Kidney (tissue), 14 donors: Measurements from ENCODE around the gene MGAT4B. TPM values are rescaled to one million over a fixed set of nuclear protein-coding genes. Genes with fewer than 3 reads are reported as not detected.

Experiments used
- DNase-seq, 5 donors: peaks; one replicate each; pipeline ENCODE4 v3.0.0-alpha.2; 2013 to 2020
- FAIRE-seq: peaks from 2 replicates; lab custom pipeline; 2012; peaks lifted over from hg19 to GRCh38; lab: Jason Lieb, UNC
- H3K27ac ChIP-seq, 2 donors: one replicate each; pipeline ENCODE4 v1.7.0; 2013; ENCODE audit warnings: low read depth in 2 of 2, low read length in 2 of 2, inconsistent platforms in 1 of 2
- H3K27me3 ChIP-seq: one replicate; pipeline ENCODE4 v1.7.1; 2013; ENCODE audit warnings: low read length, inconsistent platforms; ENCODE audit not compliant: control insufficient read depth, insufficient read depth
- H3K36me3 ChIP-seq, 3 donors: one replicate each; pipeline versions ENCODE4 v1.7.0 to v1.7.1; 2013; ENCODE audit warnings: low read length in 3 of 3, control low read depth in 1 of 3, inconsistent platforms in 1 of 3; ENCODE audit not compliant: insufficient read depth in 3 of 3, control insufficient read depth in 2 of 3
- H3K4me1 ChIP-seq, 3 donors: one replicate each; pipeline versions ENCODE4 v1.7.0 to v1.7.1; 2013; ENCODE audit warnings: low read length in 3 of 3, inconsistent platforms in 1 of 3, low read depth in 1 of 3; ENCODE audit not compliant: control insufficient read depth in 2 of 3, insufficient read depth in 2 of 3
- H3K4me3 ChIP-seq, 3 donors: one replicate each; pipeline versions ENCODE4 v1.7.0 to v1.8.1; 2013; ENCODE audit warnings: low read length in 3 of 3, control low read depth in 1 of 3, inconsistent platforms in 1 of 3
- H3K9ac ChIP-seq, 3 donors: one replicate each; pipeline versions ENCODE4 v1.7.0 to v1.7.1; 2013; ENCODE audit warnings: low read length in 3 of 3, control low read depth in 1 of 3, inconsistent platforms in 1 of 3
- H3K9me3 ChIP-seq, 3 donors: one replicate each; pipeline versions ENCODE4 v1.7.0 to v1.7.1; 2013; ENCODE audit warnings: low read length in 3 of 3, control low read depth in 1 of 3, inconsistent platforms in 1 of 3; ENCODE audit not compliant: control insufficient read depth in 2 of 3, insufficient read depth in 1 of 3
- CTCF ChIP-seq: IDR thresholded peaks from 3 replicates; pipeline ENCODE4 v1.5.1; 2012; ENCODE audit warnings: mild to moderate bottlenecking, moderate library complexity, borderline replicate concordance; ENCODE audit not compliant: insufficient read depth; ENCODE audit errors: extremely low read depth
- intact Hi-C: fragments of 100-400 bp; cut with DNase I; formaldehyde crosslinking; loops from one replicate; pipeline ENCODE4 v1.11.1; 2022
- polyA plus RNA-seq: library from polyadenylated mRNA; stranded (reverse); fragments of 350-450 nt; fragmentation: Illumina TruSeq; extraction: RNeasy Lipid Tissue Mini Kit (QIAGEN cat#74804); gene quantifications from one replicate; pipeline ENCODE4 v1.2.3, GENCODE V29; 2014; ENCODE audit warnings: low read depth, low replicate concordance; ENCODE audit not compliant: insufficient read depth
- total RNA-seq: library from RNA; stranded (reverse); fragmentation: NEBNext Ultra II Directional; extraction: Animal tissue kit (Norgen Biotek cat#: 25700); gene quantifications from one replicate; pipeline ENCODE4 v1.2.1, GENCODE V29; 2021
- donor health status: control.
- donor health status: control.
- donor health status: control.
- donor health status: control.
- donor health status: control.
- donor health status: DM: yes; HTN: yes; CAD: no.
- donor health status: Normal renal cell carcinoma (clear cell type).

Gene MGAT4B
- total and polyA plus RNA-seq, 2 donors from 2014 or later: 79.4 to 174 TPM

GRCh38 chr5:179773686-179774040, 33.0 kb downstream of the MGAT4B start:
- H3K36me3 ChIP-seq: peaks cover 4 to 49% (median 47%) of the 10 kb centered on the region in 3 donors
- H3K27me3 ChIP-seq: no peaks in the 10 kb centered on the region
- FAIRE-seq: no peak
- H3K4me1 ChIP-seq: peaks cover 0 to under 1% (median 0%) of the 10 kb centered on the region in 3 donors
- no peaks in the 10 kb centered on the region for H3K9me3 ChIP-seq
- H3K9ac ChIP-seq: no peak overlapping the region
- intact Hi-C loops: no loop called here
- H3K4me3 ChIP-seq: no peak overlapping the region
- H3K27ac ChIP-seq: no peak overlapping the region
- peak in 1 of 5 donors; percentile 44 for DNase-seq
- TF ChIP-seq CTCF: no peak

- no peak overlapping the region for H3K27ac ChIP-seq
- no peak for FAIRE-seq
- H3K4me3 ChIP-seq: no peak overlapping the region
- no peak overlapping the region for H3K9ac ChIP-seq
- TF ChIP-seq CTCF: no peak
- no peaks in the 10 kb centered on the region for H3K9me3 ChIP-seq
- peaks cover 4 to 47% (median 41%) of the 10 kb centered on the region in 3 donors for H3K36me3 ChIP-seq
- H3K4me1 ChIP-seq: peaks cover 0 to 5% (median 3%) of the 10 kb centered on the region in 3 donors
- intact Hi-C loops: no loop called here
- DNase-seq: no peak
- H3K27me3 ChIP-seq: no peaks in the 10 kb centered on the region
Measured at GRCh38 chr5:179772351-179772750, 34.3 kb downstream of the MGAT4B start.

- no peak for DNase-seq
- no peak for FAIRE-seq
- H3K27me3 ChIP-seq: no peaks in the 10 kb centered on the region
- H3K4me1 ChIP-seq: peaks cover 0 to 5% (median 3%) of the 10 kb centered on the region in 3 donors
- no peak overlapping the region for H3K9ac ChIP-seq
- peaks cover 4 to 47% (median 41%) of the 10 kb centered on the region in 3 donors for H3K36me3 ChIP-seq
- intact Hi-C loops: no loop called here
- no peak overlapping the region for H3K27ac ChIP-seq
- H3K9me3 ChIP-seq: no peaks in the 10 kb centered on the region
- TF ChIP-seq CTCF: no peak
- no peak overlapping the region for H3K4me3 ChIP-seq
Measured at GRCh38 chr5:179771311-179771895, 35.3 kb downstream of the MGAT4B start.
